Fibroblast of villous mesenchyme (primary cell): ENCODE data around the gene ERGIC1. TPM values are rescaled to one million over a fixed set of nuclear protein-coding genes. Genes with fewer than 3 reads are reported as not detected.
A peak's percentile ranks its signal among the peaks of the same experiment; 100 is the strongest.

Experiments
- DNase-seq: peaks from one replicate; pipeline ENCODE4 v3.0.0-alpha.2; 2010; ENCODE audit warnings: low read depth
- H3K4me3 ChIP-seq: 2 replicates; pipeline ENCODE4 v1.5.1; 2011; ENCODE audit warnings: low read depth, mild to moderate bottlenecking, low read length
- total RNA-seq: library from RNA; depleted of rRNA; stranded (reverse); fragments of >200 nt; gene quantifications from 2 replicates; pipeline ENCODE4 v1.2.3, GENCODE V29; 2012
- TF ChIP-seq, protein P1 (sequence below): IDR thresholded peaks from 2 replicates; pipeline ENCODE4 v1.5.1; 2012; ENCODE audit warnings: low read depth, mild to moderate bottlenecking, low read length; ENCODE audit not compliant: insufficient read depth

The ERGIC1 gene
- total RNA-seq, 1 donor, result 139 TPM

DNA sequence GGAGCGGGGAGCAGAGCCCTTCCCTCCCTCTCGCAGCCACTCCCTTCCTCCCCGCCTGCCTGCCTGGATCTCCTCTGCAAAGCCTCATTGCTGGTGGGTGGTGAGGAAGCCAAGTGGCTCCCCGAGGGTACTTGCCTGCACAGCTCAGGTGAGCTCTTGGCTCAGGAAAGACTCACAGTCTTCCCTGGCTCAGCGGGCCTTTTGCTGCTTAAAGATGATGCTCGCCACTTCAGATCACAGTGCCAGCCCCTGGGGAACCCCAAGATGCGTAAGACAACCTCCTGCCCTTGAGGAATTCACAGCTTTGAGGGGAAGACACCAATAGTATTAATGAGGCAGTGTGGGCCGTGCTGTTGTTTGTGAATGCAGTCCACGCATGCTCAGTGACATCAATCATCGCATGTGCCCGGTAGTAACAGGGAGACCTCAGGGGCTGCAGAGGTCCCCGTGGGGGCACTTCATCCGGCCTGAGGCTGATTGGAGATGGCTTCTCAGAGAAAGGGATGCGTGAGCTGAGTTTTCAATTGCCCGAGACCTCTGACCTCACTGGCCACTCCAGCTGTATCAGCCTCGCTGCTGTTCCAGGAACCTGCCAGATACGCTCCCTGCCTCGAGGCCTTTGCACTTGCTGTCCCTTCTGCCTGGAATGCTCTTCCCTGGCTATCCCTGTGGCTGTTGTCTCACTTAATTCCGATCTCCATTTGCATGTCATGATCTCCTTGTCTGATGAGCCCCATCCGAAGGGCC, 36.8 kb downstream of the ERGIC1 start:
- no peak overlapping the region for H3K4me3 ChIP-seq
- TF ChIP-seq, protein P1, sequence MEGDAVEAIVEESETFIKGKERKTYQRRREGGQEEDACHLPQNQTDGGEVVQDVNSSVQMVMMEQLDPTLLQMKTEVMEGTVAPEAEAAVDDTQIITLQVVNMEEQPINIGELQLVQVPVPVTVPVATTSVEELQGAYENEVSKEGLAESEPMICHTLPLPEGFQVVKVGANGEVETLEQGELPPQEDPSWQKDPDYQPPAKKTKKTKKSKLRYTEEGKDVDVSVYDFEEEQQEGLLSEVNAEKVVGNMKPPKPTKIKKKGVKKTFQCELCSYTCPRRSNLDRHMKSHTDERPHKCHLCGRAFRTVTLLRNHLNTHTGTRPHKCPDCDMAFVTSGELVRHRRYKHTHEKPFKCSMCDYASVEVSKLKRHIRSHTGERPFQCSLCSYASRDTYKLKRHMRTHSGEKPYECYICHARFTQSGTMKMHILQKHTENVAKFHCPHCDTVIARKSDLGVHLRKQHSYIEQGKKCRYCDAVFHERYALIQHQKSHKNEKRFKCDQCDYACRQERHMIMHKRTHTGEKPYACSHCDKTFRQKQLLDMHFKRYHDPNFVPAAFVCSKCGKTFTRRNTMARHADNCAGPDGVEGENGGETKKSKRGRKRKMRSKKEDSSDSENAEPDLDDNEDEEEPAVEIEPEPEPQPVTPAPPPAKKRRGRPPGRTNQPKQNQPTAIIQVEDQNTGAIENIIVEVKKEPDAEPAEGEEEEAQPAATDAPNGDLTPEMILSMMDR, result no peak
- no peak for DNase-seq

DNA sequence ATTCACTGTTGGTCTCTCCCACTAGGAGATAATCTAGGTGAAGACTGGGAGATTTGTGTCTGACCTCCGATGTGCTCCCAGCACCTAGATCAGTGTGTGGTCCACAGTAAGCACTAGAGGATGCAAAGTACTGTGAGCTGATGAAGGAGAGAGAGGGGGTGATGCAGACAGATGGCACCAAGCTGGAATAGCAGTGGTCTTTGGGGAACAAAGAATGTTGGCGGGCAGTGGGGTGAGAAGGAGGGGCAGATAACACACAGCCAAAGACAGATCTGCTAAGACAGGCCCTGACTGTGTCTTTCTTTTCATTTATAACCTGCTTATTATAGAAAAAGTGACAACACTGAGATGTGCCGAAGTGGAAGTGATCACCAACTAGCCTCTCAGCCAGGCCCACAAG, 37.5 kb downstream of the ERGIC1 start:
- TF ChIP-seq, protein P1, result no peak
- no peak overlapping the region for H3K4me3 ChIP-seq
- no peak for DNase-seq

DNA sequence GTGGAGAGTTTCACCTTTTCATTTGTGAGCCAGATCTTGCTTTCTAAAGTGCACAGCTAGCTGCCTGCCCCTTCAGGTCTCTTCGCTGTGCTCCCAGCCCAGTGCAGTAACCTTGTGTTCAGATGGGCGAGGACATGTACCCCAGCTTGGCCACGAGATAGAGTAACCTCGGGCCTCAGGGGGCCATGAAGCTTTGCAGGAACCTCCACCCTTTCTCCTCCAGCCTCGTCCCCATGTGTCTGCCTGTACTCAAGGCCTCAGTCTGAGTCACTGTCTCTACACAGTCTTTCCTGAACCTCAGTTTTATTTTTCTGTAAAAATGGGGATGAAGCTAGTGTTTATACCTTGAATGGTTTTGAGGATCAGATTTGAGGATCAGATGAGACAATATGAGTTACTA, 37.9 kb downstream of the ERGIC1 start:
- DNase-seq, result no peak
- no peak overlapping the region for H3K4me3 ChIP-seq
- TF ChIP-seq, protein P1, result no peak

DNA sequence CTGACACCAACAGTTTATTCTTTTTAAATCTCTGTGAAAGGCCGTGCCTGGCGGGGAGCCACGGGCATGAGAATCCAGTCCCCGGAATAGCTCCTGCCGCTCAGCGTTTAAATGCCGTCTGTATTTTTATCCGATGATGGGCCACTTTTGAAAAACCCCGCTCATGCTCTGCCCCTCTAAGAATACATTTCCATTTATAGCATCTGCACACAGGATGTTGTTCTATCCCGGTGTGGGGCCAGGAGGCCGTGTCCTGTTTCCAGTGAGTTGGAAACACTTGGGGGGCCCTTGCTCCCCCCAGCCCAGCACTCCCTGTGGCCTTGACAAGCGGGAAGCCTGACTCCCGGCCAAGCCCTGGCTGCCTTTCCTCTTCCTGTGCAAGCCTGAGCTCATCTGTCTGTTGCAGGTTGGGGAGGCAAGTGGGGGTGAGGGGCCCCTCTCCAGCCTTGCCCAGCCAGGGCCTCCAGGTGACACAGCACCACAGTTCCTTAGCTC, 39.0 kb downstream of the ERGIC1 start:
- peak; percentile 47 for DNase-seq
- no peak overlapping the region for H3K4me3 ChIP-seq
- TF ChIP-seq, protein P1, result no peak

DNA sequence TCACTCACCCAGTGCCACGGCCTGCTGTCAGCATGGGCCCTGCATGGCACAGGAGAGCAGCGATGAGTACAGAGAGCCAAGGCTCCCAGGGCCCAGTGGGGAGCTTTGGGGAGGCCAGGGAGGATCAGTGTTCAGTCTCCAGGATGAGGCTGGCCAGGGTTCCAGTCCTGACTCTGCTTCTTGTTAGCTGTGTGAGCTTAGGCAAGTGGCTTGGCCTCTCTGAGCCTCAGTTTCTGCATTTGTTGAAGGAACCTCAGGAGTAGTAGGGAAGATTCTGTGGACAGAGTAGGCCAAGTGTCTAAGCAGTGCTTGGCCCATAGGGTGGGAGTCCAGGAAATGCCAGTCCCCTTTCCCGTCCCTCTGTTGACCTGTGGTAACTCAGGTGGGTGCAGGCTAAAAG, 39.5 kb downstream of the ERGIC1 start:
- no peak overlapping the region for H3K4me3 ChIP-seq
- no peak for DNase-seq
- TF ChIP-seq, protein P1, result no peak

DNA sequence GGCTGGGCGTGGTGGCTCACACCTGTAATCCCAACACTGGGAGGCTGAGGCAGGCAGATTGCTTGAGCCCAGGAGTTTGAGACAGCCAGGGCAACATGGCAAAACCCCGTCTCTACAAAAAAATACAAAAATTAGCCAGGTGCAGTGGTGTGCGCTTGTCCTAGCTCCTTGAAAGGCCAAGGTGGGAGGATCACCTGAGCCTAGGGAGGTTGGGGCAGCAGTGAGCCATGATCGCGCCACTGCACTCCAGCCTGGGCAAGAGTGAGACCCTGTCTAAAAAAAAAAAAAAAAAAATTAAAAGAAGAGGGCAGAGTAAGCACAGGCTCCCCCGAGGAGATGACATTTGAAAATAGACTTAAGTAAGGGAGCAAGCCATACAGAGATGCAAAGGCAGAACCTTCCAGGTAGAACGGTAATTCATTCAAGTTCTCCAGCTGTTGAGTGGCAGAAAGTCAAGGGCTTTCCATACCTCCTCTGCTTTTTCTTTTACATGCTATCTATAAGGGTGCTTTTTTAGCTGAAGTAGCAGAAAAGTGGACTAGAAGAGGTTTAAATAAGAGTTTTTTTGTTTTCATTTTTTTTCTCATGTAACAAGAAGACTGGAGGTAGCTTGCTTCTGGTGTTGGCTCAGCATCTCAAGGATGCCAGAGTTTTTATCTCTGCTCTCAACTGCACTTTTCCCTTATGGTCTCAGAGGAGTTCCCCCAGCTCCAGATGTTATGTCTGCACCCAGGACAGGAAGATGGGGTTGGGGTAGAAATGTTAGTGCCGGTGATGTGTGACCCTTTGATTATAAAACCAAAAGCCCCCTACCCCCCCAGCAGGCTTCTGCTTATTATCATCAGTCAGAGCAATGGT, 40.8 kb downstream of the ERGIC1 start:
- no peak overlapping the region for H3K4me3 ChIP-seq
- TF ChIP-seq, protein P1, result no peak
- no peak for DNase-seq
